SK-N-SH treated with all-trans-retinoic acid at 6 μM for 48 hours (cell line): ENCODE data around the gene TOP1.

ENCODE experiments used
- ATAC-seq: fragments of 200-7000 bp; cut with Tn5 transposase; 3 replicates; pipeline ENCODE4 v1.9.1; 2020; ENCODE audit warnings: mild to moderate bottlenecking, moderate library complexity
- ARNTL ChIP-seq: fragments of 450-650 bp; formaldehyde crosslinking; IDR thresholded peaks from 2 replicates; pipeline ENCODE4 v1.5.0; 2020; ENCODE audit warnings: low read depth, mild to moderate bottlenecking, moderate library complexity, borderline replicate concordance
- BACH2 ChIP-seq: fragments of 250-450 bp; sonication (Bioruptor Pico); IDR thresholded peaks from 2 replicates; pipeline ENCODE4 v1.9.0; 2021; ENCODE audit warnings: mild to moderate bottlenecking, borderline replicate concordance
- CSDC2 ChIP-seq: fragments of 250-450 bp; sonication (Bioruptor Pico); IDR thresholded peaks from 2 replicates; pipeline ENCODE4 v1.5.0; 2020; ENCODE audit warnings: mild to moderate bottlenecking, moderate library complexity
- ESRRG ChIP-seq: fragments of 250-450 bp; sonication (Bioruptor Pico); IDR thresholded peaks from 2 replicates; pipeline ENCODE4 v1.6.1; 2021; ENCODE audit warnings: mild to moderate bottlenecking
- GLIS3 ChIP-seq: fragments of 250-450 bp; sonication (Bioruptor Pico); IDR thresholded peaks from 2 replicates; pipeline ENCODE4 v1.5.0; 2020; ENCODE audit warnings: mild to moderate bottlenecking, moderate library complexity
- ISL1 ChIP-seq: fragments of 250-450 bp; sonication (Bioruptor Pico); IDR thresholded peaks from 2 replicates; pipeline ENCODE4 v2.1.2; 2022; ENCODE audit warnings: mild to moderate bottlenecking, moderate library complexity
- OSR1 ChIP-seq: fragments of 250-450 bp; sonication (Bioruptor Pico); IDR thresholded peaks from 2 replicates; pipeline ENCODE4 v1.8.0; 2022; ENCODE audit warnings: moderate library complexity, mild to moderate bottlenecking, inconsistent platforms
- PPARA ChIP-seq: fragments of 250-450 bp; sonication (Bioruptor Pico); IDR thresholded peaks from 2 replicates; pipeline ENCODE4 v1.5.0; 2020; ENCODE audit warnings: mild to moderate bottlenecking, borderline replicate concordance
- RARB ChIP-seq: fragments of 250-450 bp; sonication (Bioruptor Pico); IDR thresholded peaks from 2 replicates; pipeline ENCODE4 v1.8.0; 2021; ENCODE audit warnings: mild to moderate bottlenecking, moderate library complexity
- SNAI2 ChIP-seq: fragments of 250-450 bp; sonication (Bioruptor Pico); IDR thresholded peaks from 2 replicates; pipeline ENCODE4 v1.5.0; 2020; ENCODE audit warnings: mild to moderate bottlenecking, moderate library complexity
- TCF4 ChIP-seq: fragments of 250-450 bp; sonication (Bioruptor Pico); IDR thresholded peaks from 2 replicates; pipeline ENCODE4 v1.8.0; 2021; ENCODE audit warnings: mild to moderate bottlenecking, moderate library complexity, borderline replicate concordance
- TOX ChIP-seq: fragments of 250-450 bp; sonication (Bioruptor Pico); IDR thresholded peaks from 2 replicates; pipeline ENCODE4 v1.8.0; 2021; ENCODE audit warnings: mild to moderate bottlenecking, moderate library complexity, borderline replicate concordance
- ZC3H10 ChIP-seq: fragments of 250-450 bp; sonication (Bioruptor Pico); IDR thresholded peaks from 2 replicates; pipeline ENCODE4 v1.5.1; 2021; ENCODE audit warnings: mild to moderate bottlenecking, moderate library complexity
- ZFP3 ChIP-seq: fragments of 250-450 bp; sonication (Bioruptor Pico); IDR thresholded peaks from 2 replicates; pipeline ENCODE4 v1.5.0; 2020; ENCODE audit warnings: mild to moderate bottlenecking, moderate library complexity
- ZFP30 ChIP-seq: fragments of 450-650 bp; formaldehyde crosslinking; IDR thresholded peaks from 2 replicates; pipeline ENCODE4 v1.5.0; 2022; ENCODE audit warnings: mild to moderate bottlenecking, moderate library complexity
- ZNF565 ChIP-seq: fragments of 450-650 bp; formaldehyde crosslinking; conservative IDR thresholded peaks from 2 replicates; pipeline ENCODE4 v1.5.0; 2020; ENCODE audit warnings: low read depth, mild to moderate bottlenecking, moderate library complexity
- ZNF70 ChIP-seq: fragments of 450-650 bp; formaldehyde crosslinking; IDR thresholded peaks from 2 replicates; pipeline ENCODE4 v1.5.0; 2020; ENCODE audit warnings: mild to moderate bottlenecking, moderate library complexity
- ZNF8 ChIP-seq: fragments of 450-650 bp; formaldehyde crosslinking; IDR thresholded peaks from 2 replicates; pipeline ENCODE4 v1.5.0; 2020; ENCODE audit warnings: mild to moderate bottlenecking, moderate library complexity
- TF ChIP-seq, protein P1 (sequence below): fragments of 250-450 bp; sonication (Bioruptor Pico); IDR thresholded peaks from 2 replicates; pipeline ENCODE4 v1.5.1; 2020; ENCODE audit warnings: low read depth, mild to moderate bottlenecking, moderate library complexity
- TF ChIP-seq, protein P2 (sequence below): fragments of 250-450 bp; sonication (Bioruptor Pico); IDR thresholded peaks from 2 replicates; pipeline ENCODE4 v1.5.0; 2020; ENCODE audit warnings: mild to moderate bottlenecking, moderate library complexity
- TF ChIP-seq, protein P3 (sequence below): fragments of 250-450 bp; sonication (Bioruptor Pico); IDR thresholded peaks from 2 replicates; pipeline ENCODE4 v1.5.1; 2021; ENCODE audit warnings: mild to moderate bottlenecking, moderate library complexity
- TF ChIP-seq, protein P4 (sequence below): fragments of 250-450 bp; sonication (Bioruptor Pico); IDR thresholded peaks from 2 replicates; pipeline ENCODE4 v1.8.0; 2021; ENCODE audit warnings: low read depth, mild to moderate bottlenecking, moderate library complexity, borderline replicate concordance

TOP1 gene

DNA sequence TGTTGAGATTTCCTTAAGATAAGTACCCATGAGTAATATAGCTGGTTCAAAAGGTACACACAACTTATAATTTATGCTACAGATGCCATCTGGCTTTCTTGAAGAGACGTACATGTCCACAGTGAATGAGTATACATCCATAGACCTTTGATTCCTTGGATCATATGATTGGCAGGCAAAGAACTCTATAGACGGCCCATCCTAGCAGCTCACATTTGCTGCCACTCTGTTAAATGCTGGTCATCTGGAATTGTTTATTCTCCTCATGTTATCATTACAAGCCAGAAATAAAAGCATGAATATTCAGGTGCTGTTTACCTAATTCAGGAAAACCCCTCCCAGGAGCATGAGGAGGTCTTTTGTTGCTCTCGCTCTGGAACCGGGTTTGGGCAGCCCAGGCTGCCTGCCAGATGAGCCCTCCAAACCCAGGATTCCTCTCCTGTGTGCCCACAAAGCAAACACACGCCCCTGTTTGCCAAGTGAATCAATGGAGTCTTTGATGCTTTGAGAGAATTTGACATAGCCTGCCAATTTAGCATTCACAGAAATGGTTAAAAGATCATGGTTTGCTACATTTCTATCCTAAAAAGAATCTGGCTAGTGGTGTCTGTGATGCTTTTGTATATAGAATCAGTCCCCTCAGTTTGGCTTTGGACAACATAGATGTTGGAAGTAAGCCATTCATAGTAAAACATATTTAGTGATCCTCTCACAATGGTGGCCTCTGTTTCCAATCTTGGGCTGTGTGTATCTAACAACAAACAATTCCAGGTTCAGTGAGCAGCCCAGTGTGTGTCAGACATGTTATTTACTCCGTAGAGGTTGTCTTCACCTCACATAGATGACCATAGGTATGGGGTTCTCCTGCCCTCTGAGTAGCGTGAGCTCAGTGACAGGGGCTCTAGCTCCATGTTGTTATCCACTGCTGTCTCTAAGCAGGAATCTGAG lies 91.3 kb downstream of the TOP1 start:
- no peak for ATAC-seq
- TF ChIP-seq ESRRG (CRISPR knock-in tag) (no peak), ARNTL (CRISPR knock-in tag) (no peak), SNAI2 (no peak)

DNA sequence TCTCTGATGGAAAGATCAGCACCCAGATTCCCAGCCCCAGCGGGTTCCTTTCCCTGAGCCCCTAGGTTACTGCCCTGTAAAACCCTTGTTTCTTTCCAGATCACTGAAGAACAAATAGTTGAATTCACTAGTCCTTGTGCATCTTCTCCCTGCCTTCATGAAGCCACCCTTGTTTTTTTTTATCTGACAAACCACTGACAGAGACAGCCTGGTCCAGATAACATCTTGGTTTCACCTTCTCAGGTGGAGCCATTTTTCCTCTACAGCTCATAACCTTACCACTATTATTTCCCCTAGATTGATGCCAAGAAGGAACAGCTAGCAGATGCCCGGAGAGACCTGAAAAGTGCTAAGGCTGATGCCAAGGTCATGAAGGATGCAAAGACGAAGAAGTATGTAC lies 92.8 kb downstream of the TOP1 start:
- TF ChIP-seq CSDC2 (no peak), ARNTL (CRISPR knock-in tag) (no peak), ZNF565 (CRISPR knock-in tag) (no peak), GLIS3 (no peak), PPARA (CRISPR knock-in tag) (no peak), ZNF70 (no peak), TOX (no peak), RARB (CRISPR knock-in tag) (no peak), ESRRG (CRISPR knock-in tag) (no peak), BACH2 (CRISPR knock-in tag) (no peak), ZFP3 (CRISPR knock-in tag) (no peak), ZC3H10 (no peak), TCF4 (CRISPR knock-in tag) (no peak), ZFP30 (CRISPR knock-in tag) (no peak), ZNF8 (CRISPR knock-in tag) (no peak), SNAI2 (no peak), OSR1 (no peak)
- TF ChIP-seq, protein P1, sequence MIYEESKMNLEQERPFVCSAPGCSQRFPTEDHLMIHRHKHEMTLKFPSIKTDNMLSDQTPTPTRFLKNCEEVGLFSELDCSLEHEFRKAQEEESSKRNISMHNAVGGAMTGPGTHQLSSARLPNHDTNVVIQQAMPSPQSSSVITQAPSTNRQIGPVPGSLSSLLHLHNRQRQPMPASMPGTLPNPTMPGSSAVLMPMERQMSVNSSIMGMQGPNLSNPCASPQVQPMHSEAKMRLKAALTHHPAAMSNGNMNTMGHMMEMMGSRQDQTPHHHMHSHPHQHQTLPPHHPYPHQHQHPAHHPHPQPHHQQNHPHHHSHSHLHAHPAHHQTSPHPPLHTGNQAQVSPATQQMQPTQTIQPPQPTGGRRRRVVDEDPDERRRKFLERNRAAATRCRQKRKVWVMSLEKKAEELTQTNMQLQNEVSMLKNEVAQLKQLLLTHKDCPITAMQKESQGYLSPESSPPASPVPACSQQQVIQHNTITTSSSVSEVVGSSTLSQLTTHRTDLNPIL (CRISPR knock-in tag) = no peak
- TF ChIP-seq, protein P2, sequence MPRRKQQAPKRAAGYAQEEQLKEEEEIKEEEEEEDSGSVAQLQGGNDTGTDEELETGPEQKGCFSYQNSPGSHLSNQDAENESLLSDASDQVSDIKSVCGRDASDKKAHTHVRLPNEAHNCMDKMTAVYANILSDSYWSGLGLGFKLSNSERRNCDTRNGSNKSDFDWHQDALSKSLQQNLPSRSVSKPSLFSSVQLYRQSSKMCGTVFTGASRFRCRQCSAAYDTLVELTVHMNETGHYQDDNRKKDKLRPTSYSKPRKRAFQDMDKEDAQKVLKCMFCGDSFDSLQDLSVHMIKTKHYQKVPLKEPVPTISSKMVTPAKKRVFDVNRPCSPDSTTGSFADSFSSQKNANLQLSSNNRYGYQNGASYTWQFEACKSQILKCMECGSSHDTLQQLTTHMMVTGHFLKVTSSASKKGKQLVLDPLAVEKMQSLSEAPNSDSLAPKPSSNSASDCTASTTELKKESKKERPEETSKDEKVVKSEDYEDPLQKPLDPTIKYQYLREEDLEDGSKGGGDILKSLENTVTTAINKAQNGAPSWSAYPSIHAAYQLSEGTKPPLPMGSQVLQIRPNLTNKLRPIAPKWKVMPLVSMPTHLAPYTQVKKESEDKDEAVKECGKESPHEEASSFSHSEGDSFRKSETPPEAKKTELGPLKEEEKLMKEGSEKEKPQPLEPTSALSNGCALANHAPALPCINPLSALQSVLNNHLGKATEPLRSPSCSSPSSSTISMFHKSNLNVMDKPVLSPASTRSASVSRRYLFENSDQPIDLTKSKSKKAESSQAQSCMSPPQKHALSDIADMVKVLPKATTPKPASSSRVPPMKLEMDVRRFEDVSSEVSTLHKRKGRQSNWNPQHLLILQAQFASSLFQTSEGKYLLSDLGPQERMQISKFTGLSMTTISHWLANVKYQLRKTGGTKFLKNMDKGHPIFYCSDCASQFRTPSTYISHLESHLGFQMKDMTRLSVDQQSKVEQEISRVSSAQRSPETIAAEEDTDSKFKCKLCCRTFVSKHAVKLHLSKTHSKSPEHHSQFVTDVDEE = no peak
- TF ChIP-seq, all 23 proteins: peak for 0
- no peak for ATAC-seq

DNA sequence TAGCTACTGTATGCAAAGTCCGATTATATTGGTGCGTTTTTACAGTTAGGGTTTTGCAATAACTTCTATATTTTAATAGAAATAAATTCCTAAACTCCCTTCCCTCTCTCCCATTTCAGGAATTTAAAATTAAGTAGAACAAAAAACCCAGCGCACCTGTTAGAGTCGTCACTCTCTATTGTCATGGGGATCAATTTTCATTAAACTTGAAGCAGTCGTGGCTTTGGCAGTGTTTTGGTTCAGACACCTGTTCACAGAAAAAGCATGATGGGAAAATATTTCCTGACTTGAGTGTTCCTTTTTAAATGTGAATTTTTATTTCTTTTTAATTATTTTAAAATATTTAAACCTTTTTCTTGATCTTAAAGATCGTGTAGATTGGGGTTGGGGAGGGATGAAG lies 95.0 kb downstream of the TOP1 start:
- TF ChIP-seq, protein P1 (CRISPR knock-in tag) = no peak
- TF ChIP-seq, protein P2 = no peak
- TF ChIP-seq PPARA (CRISPR knock-in tag) (no peak), TCF4 (CRISPR knock-in tag) (no peak), ZFP30 (CRISPR knock-in tag) (no peak), ESRRG (CRISPR knock-in tag) (no peak), BACH2 (CRISPR knock-in tag) (no peak), ARNTL (CRISPR knock-in tag) (no peak), ZNF8 (CRISPR knock-in tag) (no peak), ISL1 (CRISPR knock-in tag) (no peak), CSDC2 (no peak)
- TF ChIP-seq, protein P3, sequence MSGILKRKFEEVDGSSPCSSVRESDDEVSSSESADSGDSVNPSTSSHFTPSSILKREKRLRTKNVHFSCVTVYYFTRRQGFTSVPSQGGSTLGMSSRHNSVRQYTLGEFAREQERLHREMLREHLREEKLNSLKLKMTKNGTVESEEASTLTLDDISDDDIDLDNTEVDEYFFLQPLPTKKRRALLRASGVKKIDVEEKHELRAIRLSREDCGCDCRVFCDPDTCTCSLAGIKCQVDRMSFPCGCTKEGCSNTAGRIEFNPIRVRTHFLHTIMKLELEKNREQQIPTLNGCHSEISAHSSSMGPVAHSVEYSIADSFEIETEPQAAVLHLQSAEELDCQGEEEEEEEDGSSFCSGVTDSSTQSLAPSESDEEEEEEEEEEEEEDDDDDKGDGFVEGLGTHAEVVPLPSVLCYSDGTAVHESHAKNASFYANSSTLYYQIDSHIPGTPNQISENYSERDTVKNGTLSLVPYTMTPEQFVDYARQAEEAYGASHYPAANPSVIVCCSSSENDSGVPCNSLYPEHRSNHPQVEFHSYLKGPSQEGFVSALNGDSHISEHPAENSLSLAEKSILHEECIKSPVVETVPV (CRISPR knock-in tag) = no peak
- TF ChIP-seq, protein P4, sequence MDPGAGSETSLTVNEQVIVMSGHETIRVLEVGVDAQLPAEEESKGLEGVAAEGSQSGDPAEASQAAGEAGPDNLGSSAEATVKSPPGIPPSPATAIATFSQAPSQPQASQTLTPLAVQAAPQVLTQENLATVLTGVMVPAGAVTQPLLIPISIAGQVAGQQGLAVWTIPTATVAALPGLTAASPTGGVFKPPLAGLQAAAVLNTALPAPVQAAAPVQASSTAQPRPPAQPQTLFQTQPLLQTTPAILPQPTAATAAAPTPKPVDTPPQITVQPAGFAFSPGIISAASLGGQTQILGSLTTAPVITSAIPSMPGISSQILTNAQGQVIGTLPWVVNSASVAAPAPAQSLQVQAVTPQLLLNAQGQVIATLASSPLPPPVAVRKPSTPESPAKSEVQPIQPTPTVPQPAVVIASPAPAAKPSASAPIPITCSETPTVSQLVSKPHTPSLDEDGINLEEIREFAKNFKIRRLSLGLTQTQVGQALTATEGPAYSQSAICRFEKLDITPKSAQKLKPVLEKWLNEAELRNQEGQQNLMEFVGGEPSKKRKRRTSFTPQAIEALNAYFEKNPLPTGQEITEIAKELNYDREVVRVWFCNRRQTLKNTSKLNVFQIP (CRISPR knock-in tag) = no peak

More for the DNA sequence above, 95.0 kb downstream of the TOP1 start:
- no peak for ATAC-seq
